22Rv1 (cell line): Measurements from ENCODE around the gene ZYX.
"Not testable (repeated sequence)": the region's sequence is repeated elsewhere in the genome, so short reads cannot be mapped to it uniquely, and the experiment has no call there.

ENCODE experiments used
- H3K27ac ChIP-seq: fragments of 450-650 bp; 2 replicates; pipeline ENCODE4 v1.5.1; 2017
- CTCF ChIP-seq: fragments of 450-650 bp; IDR thresholded peaks from 2 replicates; pipeline ENCODE4 v1.5.1; 2017; ENCODE audit warnings: mild to moderate bottlenecking
- ZFX ChIP-seq: fragments of 450-650 bp; IDR thresholded peaks from 2 replicates; pipeline ENCODE4 v1.6.1; 2017; ENCODE audit warnings: antibody characterized with exemption, borderline replicate concordance

ZYX gene

DNA sequence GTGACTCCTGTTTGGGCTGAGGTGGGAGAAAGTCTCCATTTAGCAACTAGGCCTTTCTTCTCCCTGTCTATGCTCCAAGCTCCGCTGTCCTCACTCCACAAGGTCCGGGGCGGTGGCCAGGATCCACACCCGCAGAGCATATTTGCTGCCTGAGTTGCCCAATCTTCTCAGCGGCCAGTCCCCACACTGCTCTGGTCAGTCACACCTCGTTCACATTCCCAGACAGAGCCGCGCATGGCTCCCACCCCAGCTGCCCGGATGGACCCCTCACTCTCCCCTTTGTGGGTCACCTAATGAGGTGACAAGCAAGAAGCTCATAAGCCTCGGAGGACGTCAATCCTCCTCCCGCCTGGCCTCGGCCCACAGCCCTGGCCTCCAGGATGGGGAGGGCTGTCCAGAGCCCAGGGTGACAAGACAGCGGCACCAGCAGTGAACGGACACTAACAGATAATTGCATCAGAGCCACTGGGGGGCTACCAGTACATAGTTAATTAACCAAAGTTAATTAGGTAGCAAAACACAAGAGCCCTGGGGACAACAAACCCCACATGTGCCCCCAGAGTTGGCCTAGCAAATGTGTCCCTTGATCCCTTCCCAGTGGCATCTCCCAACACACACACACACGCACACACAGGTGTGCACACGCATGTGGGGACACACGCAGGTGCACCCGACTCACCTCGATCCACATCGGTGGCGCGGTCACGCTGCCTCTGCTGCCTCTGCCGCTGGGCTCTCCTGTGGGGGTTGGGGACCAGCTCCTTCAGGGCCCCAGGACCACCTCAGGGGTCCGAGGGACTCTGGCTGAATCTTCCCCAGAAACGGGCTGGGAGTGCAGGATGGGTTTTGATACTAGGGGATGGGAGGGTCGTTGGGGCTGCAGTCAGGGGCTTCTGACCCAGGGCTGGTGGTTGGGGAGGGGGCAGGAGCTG lies 15.7 kb downstream of the ZYX start:
- TF ChIP-seq CTCF = no peak
- no peak for TF ChIP-seq ZFX
- H3K27ac ChIP-seq = no peak overlapping the region

- TF ChIP-seq CTCF = no peak
- TF ChIP-seq ZFX = no peak
Measured at GRCh38 chr7:143397710-143398530, 16.8 kb downstream of the ZYX start.

DNA sequence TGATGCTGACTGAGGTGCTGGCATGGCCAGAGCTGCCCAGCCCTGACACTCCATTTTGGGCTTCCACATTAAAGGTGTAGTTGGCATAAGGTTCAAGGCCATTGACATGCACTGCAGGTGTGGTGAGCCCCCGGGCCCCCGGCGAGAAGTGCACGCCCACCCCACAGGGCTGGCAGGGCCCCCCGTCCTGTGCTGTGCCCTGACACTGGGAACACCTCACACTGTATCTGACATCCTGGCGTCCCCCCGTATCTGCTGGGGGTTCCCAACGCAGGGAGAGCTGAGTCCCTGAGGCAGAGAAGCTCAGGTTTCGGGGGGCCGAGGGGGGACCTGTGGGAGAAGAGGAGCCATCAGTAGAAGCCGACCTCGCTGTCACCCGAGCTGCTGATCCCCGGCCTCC lies 17.5 kb downstream of the ZYX start:
- no peak overlapping the region for H3K27ac ChIP-seq
- no peak for TF ChIP-seq CTCF
- TF ChIP-seq ZFX = no peak

More at GRCh38 chr7:143397710-143398530, 16.8 kb downstream of the ZYX start:
- no peak overlapping the region for H3K27ac ChIP-seq

DNA sequence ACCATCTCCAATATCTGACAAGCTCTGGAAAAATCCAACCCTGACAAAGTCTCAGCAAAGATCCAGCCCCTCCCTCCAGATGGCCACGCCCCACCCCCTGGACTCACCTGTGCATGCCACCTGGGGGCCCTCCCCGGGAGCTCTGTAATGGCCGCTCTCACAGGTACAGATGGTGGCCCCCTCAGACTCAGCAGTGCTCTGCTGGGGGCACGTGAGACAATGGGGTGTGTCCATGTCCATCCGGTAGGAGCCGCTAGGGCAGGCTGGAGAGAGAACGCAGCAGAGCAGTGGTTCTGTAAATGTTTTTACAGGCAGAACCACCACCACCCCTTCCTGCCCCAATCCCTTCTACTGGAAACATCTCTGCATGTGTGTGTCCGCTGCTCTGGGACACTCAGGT lies 18.0 kb downstream of the ZYX start:
- no peak for TF ChIP-seq CTCF
- TF ChIP-seq ZFX = no peak
- H3K27ac ChIP-seq = no peak overlapping the region

DNA sequence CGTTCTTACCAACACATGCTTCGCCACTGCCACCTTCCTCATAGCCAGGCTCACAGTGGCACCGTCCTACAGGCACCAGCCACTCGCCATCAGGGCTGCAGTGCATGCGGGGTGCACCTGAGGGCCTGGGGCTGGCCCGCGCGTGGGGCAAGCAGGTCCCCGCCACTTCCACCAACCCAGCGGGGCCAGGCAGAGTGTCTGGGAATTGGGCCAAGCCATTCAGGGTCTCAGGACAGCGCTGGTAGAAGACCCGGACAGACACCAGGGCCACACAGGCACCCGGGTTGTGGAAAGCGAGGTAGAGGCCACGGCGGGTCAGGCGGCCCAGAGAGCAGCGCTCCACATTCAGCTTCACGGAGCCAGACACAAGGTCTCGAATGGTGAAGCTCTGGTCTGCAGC lies 18.5 kb downstream of the ZYX start:
- H3K27ac ChIP-seq = no peak overlapping the region
- TF ChIP-seq ZFX (no peak), CTCF (no peak)

- no peak overlapping the region for H3K27ac ChIP-seq
- TF ChIP-seq CTCF (no peak), ZFX (no peak)
Measured at GRCh38 chr7:143401265-143401664, 20.1 kb downstream of the ZYX start.

DNA sequence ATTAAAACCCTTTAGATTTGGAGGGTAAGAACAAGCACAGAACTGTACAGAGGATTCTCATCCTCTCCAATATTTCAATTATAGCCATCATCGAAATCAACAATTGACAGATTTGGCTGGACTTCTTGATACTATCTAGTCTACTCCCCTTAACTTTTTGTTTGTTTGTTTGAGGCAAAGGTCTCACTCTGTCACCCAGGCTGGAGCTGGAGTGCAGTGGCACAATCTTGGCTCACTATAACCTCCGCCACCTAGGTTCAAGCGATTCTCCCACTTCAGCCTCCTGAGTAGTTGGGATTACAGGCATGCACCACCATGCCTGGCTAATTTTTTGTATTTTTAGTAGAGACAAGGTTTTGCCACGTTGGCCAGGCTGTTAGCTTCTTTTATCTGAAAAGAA lies 21.1 kb downstream of the ZYX start:
- not testable (repeated sequence) for H3K27ac ChIP-seq
